HG02763 (cell line): ENCODE data around the gene KPNA6.

ENCODE experiments used
- ATAC-seq: cut with Tn5 transposase; IDR thresholded peaks from one replicate; pipeline ENCODE4 v1.9.1; 2021; ENCODE audit warnings: mild to moderate bottlenecking, moderate library complexity; ENCODE audit not compliant: unreplicated experiment

Gene KPNA6

DNA sequence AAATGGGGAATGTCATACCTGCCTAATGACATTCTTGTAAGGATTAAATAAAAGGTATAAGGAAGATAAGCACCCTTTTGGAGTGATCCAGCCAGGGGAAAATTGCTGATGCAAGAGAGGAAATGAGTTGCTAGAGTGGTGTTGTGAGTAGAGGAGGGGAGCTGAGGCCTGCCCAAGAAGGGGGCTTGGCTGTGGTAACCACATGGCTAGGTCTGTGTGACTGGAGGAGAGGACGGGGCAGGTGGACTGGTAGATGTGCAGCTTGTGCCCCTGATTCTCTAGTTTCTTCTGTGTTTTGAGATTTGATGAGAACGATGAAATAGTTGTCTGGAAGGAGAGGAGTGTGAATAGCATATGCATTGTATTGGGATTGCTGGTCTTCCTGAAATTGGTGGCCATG, 78.2 kb downstream of the KPNA6 start:
- ATAC-seq = no peak

DNA sequence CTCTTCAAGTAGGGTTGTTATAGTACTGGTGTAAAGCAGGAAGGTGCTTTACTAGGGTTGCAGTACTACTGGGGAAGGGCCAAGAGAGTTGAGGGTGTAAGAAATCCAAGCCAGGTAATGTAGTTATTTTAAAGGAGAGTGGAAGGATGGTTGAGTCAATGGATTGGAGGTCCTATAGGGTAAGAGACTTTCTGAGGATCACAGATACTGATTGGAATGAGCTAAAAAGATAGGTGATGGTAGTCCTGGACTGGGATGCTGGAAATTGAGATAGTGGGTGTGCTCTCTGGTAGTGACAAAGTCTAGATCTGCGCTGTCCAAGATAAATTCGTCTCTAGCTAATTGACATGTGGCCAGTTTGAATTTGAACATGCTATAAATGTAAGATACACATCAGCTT, 78.6 kb downstream of the KPNA6 start:
- ATAC-seq = no peak

GRCh38 chr1:32187850-32188249, 80.0 kb downstream of the KPNA6 start:
- no peak for ATAC-seq

DNA sequence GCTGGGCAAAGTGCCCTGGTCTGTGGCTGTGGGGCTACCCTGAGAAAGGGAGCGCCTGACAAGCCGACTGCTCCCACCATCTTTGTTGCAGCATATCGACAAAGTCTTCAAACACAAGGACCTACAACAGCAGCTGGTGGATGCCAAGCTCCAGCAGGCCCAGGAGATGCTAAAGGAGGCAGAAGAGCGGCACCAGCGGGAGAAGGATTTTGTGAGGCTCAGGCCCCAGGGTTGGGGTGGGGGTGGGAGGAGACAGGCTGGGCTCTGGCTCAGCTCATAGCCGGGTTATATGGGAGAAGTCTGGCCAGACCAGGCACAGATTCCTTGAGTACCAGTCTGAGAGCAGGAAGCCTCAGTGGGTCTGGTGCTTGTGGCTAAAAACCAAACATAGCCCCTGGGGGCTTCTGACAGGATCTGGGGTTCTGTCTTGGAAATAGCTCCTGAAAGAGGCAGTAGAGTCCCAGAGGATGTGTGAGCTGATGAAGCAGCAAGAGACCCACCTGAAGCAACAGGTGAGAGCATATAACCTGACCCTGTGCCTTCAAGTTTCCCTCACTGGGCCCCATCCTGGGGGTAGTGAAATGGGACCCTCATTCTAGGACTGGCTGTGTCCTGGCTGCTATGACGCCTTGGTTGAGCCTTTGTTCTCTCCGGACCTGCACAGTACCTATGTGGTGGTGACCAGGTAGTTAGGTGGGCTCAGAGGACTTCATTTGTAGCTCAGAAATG, 84.5 kb downstream of the KPNA6 start:
- no peak for ATAC-seq

DNA sequence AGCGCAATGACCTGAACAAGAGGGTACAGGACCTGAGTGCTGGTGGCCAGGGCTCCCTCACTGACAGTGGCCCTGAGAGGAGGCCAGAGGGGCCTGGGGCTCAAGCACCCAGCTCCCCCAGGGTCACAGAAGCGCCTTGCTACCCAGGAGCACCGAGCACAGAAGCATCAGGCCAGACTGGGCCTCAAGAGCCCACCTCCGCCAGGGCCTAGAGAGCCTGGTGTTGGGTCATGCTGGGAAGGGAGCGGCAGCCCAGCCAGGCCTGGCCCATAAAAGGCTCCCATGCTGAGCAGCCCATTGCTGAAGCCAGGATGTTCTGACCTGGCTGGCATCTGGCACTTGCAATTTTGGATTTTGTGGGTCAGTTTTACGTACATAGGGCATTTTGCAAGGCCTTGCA, 87.1 kb downstream of the KPNA6 start:
- no peak for ATAC-seq

DNA sequence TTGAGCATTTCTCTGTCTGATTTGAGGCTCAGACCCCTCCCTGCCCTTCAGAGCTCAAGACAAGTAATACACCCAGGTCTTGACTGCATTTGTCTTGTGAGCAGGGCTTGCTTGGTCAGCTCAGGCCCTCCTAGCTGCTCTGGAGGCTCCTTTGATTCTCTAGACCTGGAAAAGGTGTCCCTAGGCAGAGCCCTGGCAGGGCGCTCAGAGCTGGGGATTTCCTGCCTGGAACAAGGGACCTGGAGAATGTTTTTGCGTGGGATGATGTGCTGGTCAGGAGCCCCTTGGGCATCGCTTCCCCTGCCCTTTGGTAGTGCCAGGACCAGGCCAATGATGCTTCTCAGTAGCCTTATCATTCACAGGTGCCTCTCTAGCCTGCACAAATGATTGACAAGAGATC, 87.7 kb downstream of the KPNA6 start:
- no peak for ATAC-seq

GRCh38 chr1:32195972-32196823, 88.3 kb downstream of the KPNA6 start:
- no peak for ATAC-seq

- ATAC-seq = no peak
Measured at GRCh38 chr1:32197074-32197473, 89.2 kb downstream of the KPNA6 start.

- no peak for ATAC-seq
Measured at GRCh38 chr1:32197837-32198236, 90.0 kb downstream of the KPNA6 start.

DNA sequence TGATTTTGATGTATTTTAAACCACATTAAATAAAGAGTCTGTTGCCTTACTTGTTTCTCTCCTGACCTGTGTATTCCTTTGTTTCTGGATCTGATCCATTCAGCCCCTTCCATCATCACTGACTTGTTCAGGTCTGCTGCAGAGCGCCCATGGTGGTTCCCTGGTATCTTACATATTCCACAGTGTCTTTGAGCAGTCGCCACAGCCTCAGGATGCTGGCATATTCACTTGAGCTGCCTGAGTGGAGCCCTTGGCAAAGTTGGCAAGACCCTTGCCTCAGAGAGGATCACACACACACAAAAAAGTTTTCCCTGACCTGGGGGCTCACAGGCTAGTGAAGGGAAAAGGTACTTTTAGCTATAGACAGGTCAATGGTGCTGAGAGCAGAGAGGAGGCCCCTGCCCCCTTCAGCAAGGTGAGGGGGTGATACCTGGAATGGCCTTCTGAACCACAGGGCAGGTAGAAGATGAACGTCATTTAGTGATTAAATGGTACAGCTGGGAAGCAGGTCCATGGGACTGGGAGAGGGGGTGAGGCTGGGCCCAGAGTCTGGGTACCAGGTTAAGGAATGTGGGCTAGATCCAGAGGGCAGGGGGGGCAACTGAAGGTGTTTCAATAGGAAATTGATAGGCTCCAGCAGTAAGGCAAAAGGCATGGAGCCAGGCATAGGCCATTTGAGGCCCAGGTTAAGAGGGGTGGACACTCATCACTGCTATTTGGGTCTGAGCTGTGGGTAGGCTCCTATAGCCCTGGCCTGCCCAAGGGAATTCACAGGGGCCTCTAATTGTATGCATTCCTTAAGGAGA, 90.6 kb downstream of the KPNA6 start:
- no peak for ATAC-seq

- no peak for ATAC-seq
Measured at GRCh38 chr1:32199043-32199716, 91.3 kb downstream of the KPNA6 start.

- ATAC-seq = no peak
Measured at GRCh38 chr1:32199717-32200072, 91.8 kb downstream of the KPNA6 start.

DNA sequence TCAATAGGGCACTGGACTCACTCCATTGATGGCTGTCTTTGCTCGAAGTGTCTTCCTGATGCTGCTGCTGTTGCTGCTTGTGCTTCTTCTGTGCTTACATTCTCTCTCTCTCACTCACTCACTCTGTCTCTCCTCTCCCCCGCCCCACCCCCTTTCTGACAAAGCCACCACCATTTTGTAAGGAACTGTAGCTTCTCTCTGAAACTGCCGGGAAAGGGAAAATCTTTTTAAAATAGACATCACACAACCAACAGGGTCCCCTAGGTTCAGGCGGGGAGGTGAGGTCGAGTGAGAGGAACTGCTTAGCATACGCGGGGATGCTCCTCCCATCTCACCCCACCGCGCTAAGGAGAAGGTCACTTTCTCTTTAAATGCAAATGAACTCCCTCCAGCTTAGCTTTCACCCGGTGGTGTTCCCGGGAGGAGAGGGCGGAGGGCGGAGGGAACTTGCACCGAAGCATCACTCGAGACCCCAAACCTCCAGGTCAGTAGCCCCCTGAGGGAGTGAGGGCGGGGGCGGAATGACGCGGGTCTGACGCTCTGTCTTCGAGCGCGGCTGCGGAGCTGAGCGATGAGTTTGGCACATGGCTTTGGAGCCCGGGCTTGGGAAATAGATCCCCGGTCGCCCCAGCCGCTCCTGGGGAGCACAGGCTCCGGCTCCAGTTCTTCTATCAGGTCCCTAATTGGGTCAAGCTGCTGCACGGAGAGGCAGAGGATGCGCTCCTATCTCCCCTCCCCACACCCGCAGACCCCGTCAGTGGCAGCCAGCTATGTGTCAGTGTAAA, 92.6 kb downstream of the KPNA6 start, which contains the start of gene CCDC28B:
TSS of gene CCDC28B (plus strand) at position 370 of the 785 bp plus-strand sequence. CDS start 1,341 bp downstream, outside the sequence.
- ATAC-seq = no peak

DNA sequence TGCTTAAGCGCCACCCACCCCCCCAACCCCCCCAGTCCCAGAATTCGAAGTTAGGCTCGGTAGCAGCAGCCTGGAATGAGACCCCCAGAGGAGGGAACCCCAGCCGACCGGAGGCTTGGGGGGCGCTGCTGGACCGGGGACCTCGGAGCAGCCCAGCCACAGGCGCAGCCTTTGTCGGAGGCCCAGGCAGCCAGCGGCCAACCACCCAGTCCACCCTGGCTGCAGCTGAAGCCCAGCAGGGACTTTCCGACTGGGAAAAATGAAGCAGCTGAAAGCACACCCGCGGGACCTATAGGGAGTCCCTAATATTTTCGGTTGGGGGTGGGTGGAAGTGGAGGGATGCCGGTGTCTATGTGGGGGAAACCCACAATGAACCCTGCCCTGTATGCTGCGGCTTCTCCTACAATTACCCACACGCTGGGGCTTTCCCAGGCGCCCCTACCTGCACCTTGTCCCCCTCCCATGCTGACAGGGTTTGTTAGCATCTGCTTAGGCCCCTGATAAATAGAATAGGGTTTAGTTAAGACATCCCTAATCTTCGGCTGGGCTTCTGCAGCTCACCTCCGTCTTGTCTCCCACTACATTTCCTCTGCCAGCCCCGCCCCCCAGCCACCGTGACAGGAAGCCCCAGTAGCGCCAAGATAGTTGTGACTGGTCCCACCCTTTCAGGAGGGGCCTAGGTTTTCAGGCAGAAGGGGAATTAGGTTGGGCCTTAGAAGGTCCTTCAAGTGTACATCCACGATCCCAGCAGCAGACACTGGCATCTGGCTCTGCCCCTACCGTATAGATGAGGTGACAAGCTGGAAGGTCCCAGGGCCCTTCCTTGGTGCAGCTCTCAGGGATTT, 93.4 kb downstream of the KPNA6 start:
- ATAC-seq = no peak

- ATAC-seq = no peak
Measured at GRCh38 chr1:32204943-32205361, 97.1 kb downstream of the KPNA6 start.

DNA sequence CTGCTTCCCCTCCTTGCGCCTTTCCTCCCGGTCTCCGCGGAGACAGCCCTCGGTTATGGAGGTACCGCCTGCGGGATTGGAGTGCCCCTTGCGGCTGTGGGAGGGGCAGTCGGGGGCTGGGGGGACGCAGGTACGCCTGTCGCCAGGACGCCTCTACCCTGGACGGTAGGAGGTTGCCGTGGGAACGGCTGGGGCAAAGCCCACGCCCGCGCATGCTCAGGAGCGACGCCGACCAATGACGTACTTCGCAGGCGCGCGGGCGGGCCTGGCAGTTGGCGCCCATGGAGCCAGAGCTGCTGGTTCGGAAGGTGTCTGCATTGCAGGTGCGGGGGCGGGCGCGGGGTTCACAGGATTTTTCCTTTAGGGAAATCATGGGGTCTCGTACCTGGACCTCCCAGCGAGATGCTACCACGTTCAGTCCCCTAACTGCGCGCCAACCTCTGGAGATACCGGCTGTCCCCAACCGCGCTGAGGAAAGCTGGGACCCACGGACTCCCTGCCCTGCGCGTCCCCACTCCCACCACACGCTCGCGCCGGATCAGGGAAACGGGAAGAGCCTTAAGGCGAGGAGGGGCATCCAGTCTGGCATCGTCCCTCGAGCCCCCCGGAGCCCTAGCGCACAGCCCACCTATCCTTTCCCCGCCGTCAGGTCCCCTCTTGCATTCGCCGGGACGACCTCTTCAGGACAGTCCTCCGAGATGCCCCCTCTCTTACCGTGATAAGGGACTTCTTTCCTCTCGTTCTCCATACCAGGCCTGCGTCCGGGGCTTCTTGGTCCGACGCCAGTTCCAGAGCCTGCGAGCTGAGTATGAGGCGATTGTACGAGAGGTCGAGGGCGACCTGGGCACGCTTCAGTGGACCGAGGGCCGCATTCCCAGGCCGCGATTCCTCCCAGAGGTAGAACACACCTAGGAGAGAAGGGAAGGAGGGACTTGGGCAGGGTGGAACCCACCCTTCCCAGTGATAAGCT, 97.8 kb downstream of the KPNA6 start, which contains the start of gene IQCC:
TSS of gene IQCC (plus strand) at position 271 of the 970 bp plus-strand sequence. CDS start at position 282, 11 bp downstream.
- peak; percentile 56 for ATAC-seq

DNA sequence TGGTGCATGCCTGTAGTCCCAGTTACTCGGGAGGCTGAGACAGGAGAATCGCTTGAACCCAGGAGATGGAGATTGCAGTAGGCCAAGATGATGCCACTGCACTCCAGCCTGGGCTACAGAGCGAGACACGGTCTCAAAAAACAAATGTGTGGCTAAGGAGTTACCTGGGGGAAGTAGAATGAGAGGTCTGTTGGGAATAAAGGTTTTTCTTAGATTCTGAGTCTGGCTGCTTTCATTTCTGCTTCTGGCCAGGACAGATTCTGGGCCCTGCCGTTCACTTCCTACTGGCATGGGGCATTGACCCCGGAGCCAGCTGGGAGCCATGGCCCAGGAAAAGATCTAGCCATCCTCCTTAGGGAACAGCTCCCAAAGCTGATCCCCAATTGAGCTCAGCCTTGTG, 100.6 kb downstream of the KPNA6 start:
- no peak for ATAC-seq

GRCh38 chr1:32208891-32209328, 101.1 kb downstream of the KPNA6 start, which contains the start of gene DCDC2B:
DCDC2B (plus strand) TSS chr1:32209089; CDS start chr1:32209094, 5 bp downstream.
- ATAC-seq = no peak
